Ureter (tissue), 1 donor: Measurements from ENCODE around the gene CD9. TPM values are rescaled to one million over a fixed set of nuclear protein-coding genes. Genes with fewer than 3 reads are reported as not detected.

Experiments used
- DNase-seq: peaks from one replicate; pipeline ENCODE4 v3.0.0-alpha.2; 2020; ENCODE audit warnings: low spot score
- total RNA-seq: library from RNA; stranded (reverse); gene quantifications from one replicate; pipeline ENCODE4 v1.2.4, GENCODE V29; 2023
- donor health status: DM: yes; HTN: yes; CAD: no.

Gene CD9
- total RNA-seq, 1 donor from 2014 or later, result 427 TPM

GRCh38 chr12:6221146-6221545 is 20.9 kb downstream of the CD9 start:
- no peak for DNase-seq

- DNase-seq, result no peak
Measured at GRCh38 chr12:6222078-6222654, 22.0 kb downstream of the CD9 start.

- DNase-seq, result no peak
Measured at GRCh38 chr12:6223545-6223944, 23.3 kb downstream of the CD9 start.

GRCh38 chr12:6224550-6224949 is 24.4 kb downstream of the CD9 start:
- no peak for DNase-seq

- no peak for DNase-seq
Measured at GRCh38 chr12:6225630-6226001, 25.4 kb downstream of the CD9 start.

GRCh38 chr12:6226002-6226678 is 25.9 kb downstream of the CD9 start:
- DNase-seq, result peak; percentile 86

GRCh38 chr12:6226679-6227051 is 26.5 kb downstream of the CD9 start:
- DNase-seq, result peak; percentile 70

GRCh38 chr12:6228535-6229223 is 28.5 kb downstream of the CD9 start:
- DNase-seq, result no peak

GRCh38 chr12:6229224-6230218 is 29.3 kb downstream of the CD9 start:
- DNase-seq, result peak; percentile 84

- peak; percentile 66 for DNase-seq
Measured at GRCh38 chr12:6230321-6231110, 30.3 kb downstream of the CD9 start.

GRCh38 chr12:6231359-6232268 is 31.4 kb downstream of the CD9 start:
- no peak for DNase-seq

- DNase-seq, result no peak
Measured at GRCh38 chr12:6233121-6233971, 33.1 kb downstream of the CD9 start.

GRCh38 chr12:6234214-6234613 is 34.0 kb downstream of the CD9 start:
- DNase-seq, result no peak

GRCh38 chr12:6234906-6235305 is 34.7 kb downstream of the CD9 start:
- no peak for DNase-seq

- DNase-seq, result peak; percentile 75
Measured at GRCh38 chr12:6235499-6235898, 35.3 kb downstream of the CD9 start.

GRCh38 chr12:6235906-6236640 is 35.9 kb downstream of the CD9 start:
- DNase-seq, result no peak

GRCh38 chr12:6236641-6236940 is 36.4 kb downstream of the CD9 start:
- no peak for DNase-seq

GRCh38 chr12:6237830-6238229 is 37.6 kb downstream of the CD9 start:
- DNase-seq, result no peak

GRCh38 chr12:6238875-6239274 is 38.7 kb downstream of the CD9 start:
- DNase-seq, result no peak
